Fibroblast of pulmonary artery (primary cell): ENCODE data around the gene ADPRHL1.

Experiments
- DNase-seq: peaks from one replicate; pipeline ENCODE4 v3.0.0-alpha.2; 2010; ENCODE audit warnings: low read depth
- H3K4me3 ChIP-seq: replicated peaks from 2 replicates; pipeline ENCODE4 v1.5.1; 2011; ENCODE audit warnings: low read depth, mild to moderate bottlenecking, control low read depth, low read length, moderate library complexity
- CTCF ChIP-seq: IDR thresholded peaks from 2 replicates; pipeline ENCODE4 v1.5.1; 2011; ENCODE audit warnings: mild to moderate bottlenecking, control low read depth, low read length, inconsistent platforms; ENCODE audit errors: missing control alignments

Gene ADPRHL1

DNA sequence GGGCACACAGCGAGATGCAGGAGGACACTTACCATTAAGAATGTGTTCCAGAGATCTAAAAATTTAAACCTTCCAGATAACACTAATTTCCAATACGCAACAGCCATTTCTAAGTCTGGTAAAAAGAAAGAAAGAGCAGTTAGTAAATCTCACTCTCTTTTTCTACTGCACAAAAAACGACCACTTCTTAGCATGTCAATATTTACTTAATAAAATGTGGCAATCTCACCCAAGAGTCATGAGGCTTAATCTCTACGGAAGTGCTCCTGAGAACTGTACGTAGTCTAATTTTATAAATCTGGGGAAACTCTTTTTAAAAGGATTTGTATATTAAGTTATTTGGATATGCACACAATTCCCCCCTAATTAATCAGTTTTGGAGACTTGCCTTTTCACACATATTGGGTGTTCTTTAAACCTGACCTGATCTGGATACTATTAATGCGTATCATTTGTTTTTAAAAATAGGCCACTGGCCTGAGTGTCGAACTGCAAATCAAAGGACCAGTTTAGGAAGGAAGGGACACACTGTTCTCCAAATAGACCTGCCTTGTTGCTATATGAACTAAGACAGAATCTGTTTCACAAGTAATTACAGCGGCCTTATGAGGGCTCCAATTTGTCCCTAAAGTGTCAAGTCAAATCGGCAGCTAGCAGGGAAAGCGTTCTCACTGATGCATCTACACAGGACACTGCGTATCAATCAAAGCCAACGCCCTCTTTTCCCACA lies 7.9 kb upstream of the ADPRHL1 start:
- DNase-seq, result no peak
- H3K4me3 ChIP-seq, result no peak overlapping the region
- TF ChIP-seq CTCF, result no peak

DNA sequence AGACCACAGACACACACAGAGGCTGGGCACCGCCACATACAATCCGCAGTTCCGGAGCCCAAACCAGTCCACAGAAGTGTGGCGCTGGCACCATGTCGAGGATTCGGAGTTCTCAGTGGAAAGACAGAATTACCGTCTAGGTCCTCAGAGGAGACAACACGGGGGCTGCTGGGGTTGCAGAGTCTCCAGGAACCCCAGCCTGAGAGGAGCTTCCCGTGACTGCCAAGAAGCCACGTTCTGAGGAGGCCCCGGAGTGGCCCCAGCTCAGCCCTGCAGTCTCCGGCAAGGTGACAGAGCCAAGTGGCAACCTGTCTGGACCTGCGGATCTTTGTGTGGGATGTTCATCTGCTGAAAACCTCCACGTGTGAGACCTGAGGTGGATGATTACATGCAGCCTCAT lies 7.3 kb upstream of the ADPRHL1 start:
- DNase-seq, result no peak
- no peak for TF ChIP-seq CTCF
- no peak overlapping the region for H3K4me3 ChIP-seq

DNA sequence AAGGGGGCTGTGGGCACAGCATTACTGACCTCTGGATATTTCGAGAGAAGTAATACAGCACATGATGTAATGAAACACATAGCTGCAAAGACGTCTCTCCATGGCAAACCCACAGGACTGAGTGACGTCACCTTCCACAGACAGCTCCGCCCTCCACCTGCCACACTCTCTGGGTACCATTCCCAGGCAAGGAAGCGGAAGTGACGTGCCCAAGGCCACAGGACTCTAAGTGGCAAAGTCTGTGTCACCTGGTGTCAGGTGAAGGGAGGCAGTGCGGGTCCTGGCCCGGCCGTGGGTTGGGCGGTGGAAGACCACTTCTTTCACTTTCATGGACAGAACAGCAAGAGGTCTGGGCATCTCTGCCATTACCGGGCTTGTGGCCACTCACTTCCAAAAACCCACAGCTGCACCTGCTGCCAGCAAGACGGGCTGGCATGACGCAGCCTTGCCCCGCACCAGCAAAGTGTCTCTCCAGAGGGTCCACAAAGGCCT lies 6.8 kb upstream of the ADPRHL1 start:
- no peak overlapping the region for H3K4me3 ChIP-seq
- no peak for TF ChIP-seq CTCF
- no peak for DNase-seq

DNA sequence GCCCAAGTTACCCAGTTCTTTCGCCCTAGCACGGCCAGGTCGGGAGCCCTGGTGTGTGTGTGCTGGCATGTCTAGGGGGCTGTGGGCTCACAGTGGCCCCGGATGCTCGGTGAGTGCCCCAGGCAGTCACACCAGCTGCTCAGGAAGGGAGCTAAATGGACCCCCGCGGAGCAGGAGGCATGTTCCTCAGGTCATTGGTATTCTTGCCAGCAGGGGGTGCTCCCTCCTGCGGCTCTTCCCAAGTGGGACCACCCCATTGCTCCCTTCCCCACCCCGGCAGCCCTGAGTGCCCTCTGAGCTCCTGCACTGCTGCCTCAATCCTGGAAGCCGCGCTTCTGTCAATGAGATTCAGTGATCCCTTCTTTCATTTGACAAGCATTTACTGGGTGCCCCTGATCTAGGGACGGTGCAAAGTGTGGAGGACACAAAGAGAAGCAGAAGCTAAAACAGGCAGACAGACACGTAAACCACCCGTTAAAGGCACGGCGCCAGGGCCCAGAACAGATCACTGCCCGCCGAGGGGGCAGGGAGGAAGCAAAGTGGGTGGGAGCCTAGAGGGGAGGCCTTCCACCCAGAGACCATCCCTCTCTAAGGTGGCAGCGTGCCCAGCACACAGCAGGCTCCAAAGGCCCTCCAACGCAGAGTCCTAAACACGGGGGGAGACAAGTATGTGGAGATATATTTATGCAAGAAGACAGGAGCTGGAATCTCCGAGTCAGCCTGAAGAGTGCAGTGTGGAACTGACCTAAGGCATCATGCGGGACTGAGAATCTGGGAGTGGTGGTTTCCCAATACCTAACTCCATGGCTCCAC lies 5.2 kb upstream of the ADPRHL1 start:
- peak; percentile 40 for TF ChIP-seq CTCF
- DNase-seq, result peak; percentile 20
- no peak overlapping the region for H3K4me3 ChIP-seq

DNA sequence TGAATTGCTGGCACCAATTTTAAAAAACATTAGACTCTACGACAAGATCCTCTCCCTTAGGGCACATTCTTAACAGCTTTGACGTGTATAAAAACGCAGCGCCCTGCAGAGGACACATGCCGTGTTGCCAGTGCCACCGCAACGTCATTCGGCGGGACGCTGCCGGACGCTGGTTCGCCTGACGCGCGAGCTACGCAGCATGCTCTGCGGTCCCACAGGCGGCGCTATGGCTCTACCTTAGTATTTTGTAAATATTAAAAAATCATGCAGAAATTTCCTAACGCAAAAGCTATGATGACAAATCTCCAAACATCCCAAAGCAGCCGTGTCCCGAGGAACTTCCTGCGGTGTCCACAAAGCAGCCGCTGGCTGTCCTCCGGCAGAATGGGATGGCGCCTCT lies 4.2 kb upstream of the ADPRHL1 start:
- TF ChIP-seq CTCF, result no peak
- DNase-seq, result no peak
- no peak overlapping the region for H3K4me3 ChIP-seq

DNA sequence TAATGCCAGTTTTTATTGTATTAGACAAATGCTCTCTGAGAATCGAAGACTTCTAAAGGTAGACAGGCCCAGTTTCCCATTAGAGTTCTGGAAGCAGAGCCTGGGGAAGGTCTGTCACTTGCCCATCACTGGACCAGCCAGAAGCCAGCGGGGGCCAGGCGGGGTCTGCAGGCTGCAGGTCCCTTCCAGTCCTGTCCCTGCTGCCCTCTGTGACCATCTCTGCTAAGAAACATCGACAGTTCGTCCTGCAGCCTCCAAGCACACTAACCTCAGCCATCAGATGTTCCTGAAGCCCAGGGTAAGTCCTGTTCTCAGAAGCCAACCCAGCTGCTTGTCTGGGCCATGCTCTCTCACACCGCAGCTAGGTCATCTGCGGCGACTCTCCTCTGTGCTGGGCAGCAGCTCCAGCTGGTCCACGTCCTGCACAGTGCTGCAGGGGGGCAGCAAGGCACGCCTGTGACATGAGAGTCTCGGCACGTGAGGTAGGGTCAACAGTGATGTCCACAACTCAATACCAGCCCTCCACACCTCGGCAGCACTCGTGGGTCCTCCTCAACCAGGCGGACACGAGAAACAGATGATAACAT lies 2.9 kb upstream of the ADPRHL1 start:
- no peak for DNase-seq
- TF ChIP-seq CTCF, result no peak
- no peak overlapping the region for H3K4me3 ChIP-seq
